Esophagus muscularis mucosa (tissue), 4 donors: ENCODE results near the gene TMEM138. TPM values are rescaled to one million over a fixed set of nuclear protein-coding genes. Genes with fewer than 3 reads are reported as not detected.

Experiments
- DNase-seq: peaks from one replicate; pipeline ENCODE4 v3.0.0-alpha.2; 2017; ENCODE audit errors: extremely low spot score
- H3K27ac ChIP-seq, 4 donors: fragments of 200-600 bp; sonication (generic); replicated peaks in 1 of 4; 1 replicate in 3 of 4; 2 replicates in 1 of 4; pipeline ENCODE4 v1.5.1; 2016 to 2019; ENCODE audit warnings: mild to moderate bottlenecking in 1 of 4
- H3K27me3 ChIP-seq, 4 donors: fragments of 200-600 bp; sonication (generic); one replicate each; pipeline versions ENCODE4 v1.5.1 to v1.6.0; 2016 to 2019
- H3K36me3 ChIP-seq, 4 donors: fragments of 200-600 bp; sonication (generic); one replicate each; pipeline ENCODE4 v1.5.1; 2016 to 2019
- H3K4me1 ChIP-seq, 4 donors: fragments of 200-600 bp; sonication (generic); one replicate each; pipeline ENCODE4 v1.5.1; 2016 to 2019
- H3K4me3 ChIP-seq, 4 donors: fragments of 200-600 bp; sonication (generic); 1 replicate in 2 of 4; 2 replicates in 2 of 4; pipeline ENCODE4 v1.5.1; 2016 to 2019; ENCODE audit warnings: mild to moderate bottlenecking in 4 of 4, moderate library complexity in 1 of 4
- H3K9me3 ChIP-seq, 4 donors: fragments of 200-600 bp; sonication (generic); 1 replicate in 3 of 4; 2 replicates in 1 of 4; pipeline ENCODE4 v1.5.1; 2016 to 2019
- CTCF ChIP-seq, 3 experiments: fragments of 200-600 bp in 2 of 3; fragments of 450-650 bp in 1 of 3; sonication (generic) in 2 of 3; IDR thresholded peaks; one replicate each; pipeline ENCODE4 v1.5.1; 2017 to 2019; ENCODE audit warnings: antibody characterized with exemption in 3 of 3, mild to moderate bottlenecking in 2 of 3, moderate library complexity in 1 of 3
- EP300 ChIP-seq: sonication (generic); formaldehyde crosslinking; IDR thresholded peaks from one replicate; pipeline ENCODE4 v1.6.1; 2017; ENCODE audit warnings: antibody characterized with exemption
- POLR2A ChIP-seq: fragments of 450-650 bp; IDR thresholded peaks from one replicate; pipeline ENCODE4 v1.6.1; 2017; ENCODE audit warnings: antibody characterized with exemption, moderate library complexity, mild to moderate bottlenecking, low read depth
- POLR2AphosphoS5 ChIP-seq, 2 donors: sonication (generic); formaldehyde crosslinking; IDR thresholded peaks; one replicate each; pipeline ENCODE4 v1.6.1; 2017; ENCODE audit warnings: antibody characterized with exemption in 2 of 2
- WGBS: methylation state at CpG from one replicate; pipeline ENCODE4 v1.1.5; 2018; 5-methylcytosine and 5-hydroxymethylcytosine counted together
- intact Hi-C: fragments of 100-400 bp; cut with DNase I; formaldehyde crosslinking; loops from one replicate; pipeline ENCODE4 v1.15.1; 2023
- total RNA-seq, 4 donors: library from RNA; depleted of rRNA; stranded (reverse); fragments of >200 nt; gene quantifications; one replicate each; pipeline versions ENCODE4 v1.1.0 to v1.2.1, GENCODE V29; 2016

Gene TMEM138
- total RNA-seq, 4 donors from 2014 or later, result 10.4 to 22.7 (median 15.9) TPM

DNA sequence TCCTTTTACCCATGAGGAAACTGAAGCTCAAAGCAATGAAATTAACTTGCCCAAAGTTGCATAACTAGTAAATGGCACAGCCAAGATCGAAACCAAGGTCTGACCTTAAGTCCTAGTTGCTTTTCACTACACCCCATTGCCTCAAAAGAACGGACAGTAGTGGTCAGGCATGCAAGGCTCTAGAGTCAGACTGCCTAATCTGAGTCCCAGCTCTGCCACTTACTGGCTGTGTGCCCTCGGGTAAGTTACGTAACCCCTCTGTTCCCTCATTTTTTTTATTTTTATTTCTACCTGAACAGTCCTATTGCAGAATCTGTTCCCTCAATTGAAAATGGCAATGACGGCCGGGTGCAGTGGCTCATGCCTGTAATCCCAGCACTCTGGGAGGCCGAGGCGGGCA is 10.1 kb upstream of the TMEM138 start:
- peaks cover 47 to 94% (median 78%) of the 10 kb centered on the region in 4 donors for H3K36me3 ChIP-seq
- H3K27ac ChIP-seq, result no peak overlapping the region
- H3K4me3 ChIP-seq, result no peak overlapping the region
- 80% methylated on average over 8 of the region's 8 CpGs for WGBS
- intact Hi-C loops, result no loop called here
- no peaks in the 10 kb centered on the region for H3K9me3 ChIP-seq
- H3K4me1 ChIP-seq, result peaks cover 0 to 10% (median 0%) of the 10 kb centered on the region in 4 donors
- no peak for DNase-seq
- no peaks in the 10 kb centered on the region for H3K27me3 ChIP-seq
- no peak for TF ChIP-seq EP300
- TF ChIP-seq POLR2A, result no peak
- TF ChIP-seq POLR2AphosphoS5 (IDR thresholded peaks at IDR 0.05), result no peak
- no peak for TF ChIP-seq CTCF (IDR thresholded peaks at IDR 0.05)

DNA sequence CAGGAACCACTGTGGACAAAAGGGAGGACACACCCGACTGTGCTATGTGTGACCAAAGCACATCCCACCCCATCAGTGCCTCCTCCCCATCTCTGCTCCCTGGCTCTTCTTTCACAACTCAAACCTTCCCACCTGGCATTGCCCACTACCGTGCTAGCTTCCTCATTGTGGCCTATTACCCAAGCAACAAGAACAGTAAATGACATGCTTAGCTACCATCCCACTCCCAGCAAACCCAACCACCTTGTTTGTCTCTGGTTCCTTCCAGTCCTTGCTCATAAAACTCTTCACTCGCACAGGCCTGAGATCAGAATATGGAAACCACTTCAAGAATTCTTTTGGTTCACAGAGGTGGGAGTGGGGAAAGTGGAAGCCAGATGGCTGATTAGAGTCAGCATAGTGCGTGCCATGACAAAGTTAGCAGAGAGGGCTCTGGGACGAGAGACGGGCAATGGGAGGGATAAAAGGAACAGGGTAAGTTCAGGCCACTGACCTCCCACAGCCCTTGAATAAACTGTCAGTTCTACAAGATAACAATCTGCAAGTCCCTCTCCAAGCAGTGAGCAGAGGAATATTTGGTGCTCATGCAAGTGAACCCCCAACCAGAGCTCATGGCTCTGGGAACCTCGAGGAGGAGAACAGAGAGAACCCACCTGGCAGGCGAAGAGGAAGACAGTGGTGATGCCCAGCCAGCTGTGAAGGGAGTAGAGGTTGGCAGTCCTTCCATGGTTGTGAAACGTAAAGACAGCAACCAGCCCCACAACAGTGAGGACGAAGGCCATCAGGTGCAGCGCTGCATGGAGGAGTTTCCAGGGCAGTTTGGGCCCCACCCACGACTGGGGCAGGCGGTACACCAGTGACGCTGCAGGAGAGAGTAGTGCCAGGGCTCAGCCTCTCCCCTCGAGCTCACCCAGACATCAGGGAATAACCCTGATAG is 8.8 kb upstream of the TMEM138 start:
- Histone ChIP-seq H3K4me3 (no peak overlapping the region), H3K36me3 (peaks cover 47 to 82% (median 72%) of the 10 kb centered on the region in 4 donors), H3K27me3 (no peaks in the 10 kb centered on the region), H3K9me3 (no peaks in the 10 kb centered on the region), H3K4me1 (peaks cover 0 to 10% (median 0%) of the 10 kb centered on the region in 4 donors), H3K27ac (no peak overlapping the region)
- 92% methylated on average over 9 of the region's 15 CpGs for WGBS
- no peak for TF ChIP-seq POLR2A
- TF ChIP-seq CTCF (IDR thresholded peaks at IDR 0.05), result no peak
- no peak for TF ChIP-seq EP300
- no peak for TF ChIP-seq POLR2AphosphoS5 (IDR thresholded peaks at IDR 0.05)
- intact Hi-C loops, result no loop called here
- no peak for DNase-seq

- Histone ChIP-seq H3K4me1 (peaks cover 0 to 10% (median 1%) of the 10 kb centered on the region in 4 donors), H3K9me3 (no peaks in the 10 kb centered on the region), H3K4me3 (no peak overlapping the region), H3K27ac (no peak overlapping the region), H3K36me3 (peaks cover 47 to 74% (median 64%) of the 10 kb centered on the region in 4 donors), H3K27me3 (no peaks in the 10 kb centered on the region)
- intact Hi-C loops, result no loop called here
- 84% methylated on average over 2 of the region's 2 CpGs for WGBS
- no peak for DNase-seq
- TF ChIP-seq POLR2AphosphoS5 (IDR thresholded peaks at IDR 0.05), result no peak
- no peak for TF ChIP-seq EP300
- no peak for TF ChIP-seq CTCF (IDR thresholded peaks at IDR 0.05)
- TF ChIP-seq POLR2A, result no peak
These were observed 8.0 kb upstream of the TMEM138 start for GRCh38 chr11:61354208-61354607.

DNA sequence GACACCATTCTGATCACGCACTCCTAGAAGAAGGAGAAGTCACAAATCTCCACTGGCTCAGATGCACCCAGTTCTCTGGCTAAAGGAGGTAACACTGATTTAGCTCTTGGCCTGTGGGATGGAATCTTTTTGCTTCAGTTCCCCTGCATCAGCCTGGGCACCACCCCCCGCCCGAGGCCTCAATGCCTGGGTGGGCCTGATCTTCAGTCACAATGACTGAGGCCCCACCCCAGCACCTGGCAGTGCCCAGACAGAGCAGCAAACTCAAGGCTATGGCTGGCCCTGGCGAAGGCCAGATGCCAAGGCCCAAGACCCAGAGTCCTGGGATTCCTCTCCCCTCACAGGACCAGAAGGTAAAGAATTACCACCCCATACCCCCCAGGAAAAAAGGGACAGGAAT is 5.5 kb upstream of the TMEM138 start:
- Histone ChIP-seq H3K36me3 (peaks cover 29 to 49% (median 41%) of the 10 kb centered on the region in 4 donors), H3K27ac (no peak overlapping the region), H3K4me3 (no peak overlapping the region), H3K4me1 (peaks cover 19 to 26% (median 23%) of the 10 kb centered on the region in 4 donors), H3K27me3 (no peaks in the 10 kb centered on the region), H3K9me3 (no peaks in the 10 kb centered on the region)
- intact Hi-C loops, result no loop called here
- WGBS, result no CpG with 5 or more reads among the region's 4 CpGs
- TF ChIP-seq EP300 (no peak), POLR2A (no peak), CTCF (IDR thresholded peaks at IDR 0.05) (no peak), POLR2AphosphoS5 (IDR thresholded peaks at IDR 0.05) (no peak)
- DNase-seq, result no peak
